HG02884 (cell line): ENCODE results near the gene KIAA1549.

Experiments
- ATAC-seq: cut with Tn5 transposase; IDR thresholded peaks from one replicate; pipeline ENCODE4 v1.9.1; 2021; ENCODE audit warnings: mild to moderate bottlenecking, moderate library complexity; ENCODE audit not compliant: unreplicated experiment

KIAA1549 gene

GRCh38 chr7:138861051-138861450 lies 120.1 kb downstream of the KIAA1549 start:
- ATAC-seq, result no peak

- no peak for ATAC-seq
Observed at GRCh38 chr7:138857728-138858127, 123.5 kb downstream of the KIAA1549 start.

GRCh38 chr7:138854115-138854645 lies 127.0 kb downstream of the KIAA1549 start:
- ATAC-seq, result no peak

GRCh38 chr7:138853448-138853847 lies 127.7 kb downstream of the KIAA1549 start:
- ATAC-seq, result no peak

GRCh38 chr7:138852469-138852868 lies 128.7 kb downstream of the KIAA1549 start:
- ATAC-seq, result no peak

GRCh38 chr7:138849701-138850100 lies 131.5 kb downstream of the KIAA1549 start:
- no peak for ATAC-seq

- ATAC-seq, result no peak
Observed at GRCh38 chr7:138848056-138848980, 132.9 kb downstream of the KIAA1549 start.

GRCh38 chr7:138845711-138846110 lies 135.5 kb downstream of the KIAA1549 start:
- ATAC-seq, result no peak

GRCh38 chr7:138843632-138844580 lies 137.3 kb downstream of the KIAA1549 start:
- ATAC-seq, result no peak

GRCh38 chr7:138842111-138842510 lies 139.1 kb downstream of the KIAA1549 start:
- no peak for ATAC-seq

GRCh38 chr7:138838166-138838565 lies 143.0 kb downstream of the KIAA1549 start:
- ATAC-seq, result no peak

GRCh38 chr7:138837627-138838026 lies 143.6 kb downstream of the KIAA1549 start:
- no peak for ATAC-seq

- no peak for ATAC-seq
Observed at GRCh38 chr7:138835087-138835486, 146.1 kb downstream of the KIAA1549 start.

GRCh38 chr7:138834583-138834982 lies 146.6 kb downstream of the KIAA1549 start:
- ATAC-seq, result no peak

GRCh38 chr7:138833596-138833995 lies 147.6 kb downstream of the KIAA1549 start:
- ATAC-seq, result no peak

- no peak for ATAC-seq
Observed at GRCh38 chr7:138832966-138833365, 148.2 kb downstream of the KIAA1549 start.

- ATAC-seq, result no peak
Observed at GRCh38 chr7:138829335-138829734, 151.9 kb downstream of the KIAA1549 start.

- no peak for ATAC-seq
Observed at GRCh38 chr7:138828302-138828701, 152.9 kb downstream of the KIAA1549 start.

GRCh38 chr7:138825049-138825721 lies 156.0 kb downstream of the KIAA1549 start:
- no peak for ATAC-seq

- ATAC-seq, result no peak
Observed at GRCh38 chr7:138822867-138823535, 158.2 kb downstream of the KIAA1549 start.
